Memory B cell (primary cell): ENCODE measurements around the gene PRDM5.

Experiments
- ATAC-seq: fragments of 150-1000 bp; cut with Tn5 transposase; 2 replicates; pipeline ENCODE4 v1.10.0; 2021; ENCODE audit warnings: low read depth, mild to moderate bottlenecking, moderate library complexity
- DNase-seq, 2 donors: peaks; one replicate each; pipeline ENCODE4 v3.0.0; 2022; ENCODE audit warnings: low spot score in 2 of 2
- H3K27ac Mint-ChIP-seq: one replicate; pipeline ENCODE4 v1.8.0; 2022; ENCODE audit warnings: mild to moderate bottlenecking, moderate library complexity, mixed read lengths
- H3K27me3 Mint-ChIP-seq: one replicate; pipeline ENCODE4 v1.8.0; 2022; ENCODE audit warnings: mixed read lengths
- H3K36me3 Mint-ChIP-seq: one replicate; pipeline ENCODE4 v1.8.0; 2022; ENCODE audit warnings: mild to moderate bottlenecking, mixed read lengths
- H3K4me1 Mint-ChIP-seq: one replicate; pipeline ENCODE4 v1.8.0; 2022; ENCODE audit warnings: mixed read lengths
- H3K4me3 Mint-ChIP-seq: one replicate; pipeline ENCODE4 v1.8.0; 2022; ENCODE audit warnings: mild to moderate bottlenecking, moderate library complexity, mixed read lengths
- H3K9me3 Mint-ChIP-seq: one replicate; pipeline ENCODE4 v1.8.0; 2022; ENCODE audit warnings: mixed read lengths

PRDM5 gene

GRCh38 chr4:120724656-120725055, 197.9 kb downstream of the PRDM5 start:
- no peaks in the 10 kb centered on the region for H3K9me3 Mint-ChIP-seq
- H3K27ac Mint-ChIP-seq = no peak overlapping the region
- no peaks in the 10 kb centered on the region for H3K4me1 Mint-ChIP-seq
- ATAC-seq = no peak
- H3K36me3 Mint-ChIP-seq = no peaks in the 10 kb centered on the region
- H3K27me3 Mint-ChIP-seq = no peaks in the 10 kb centered on the region
- H3K4me3 Mint-ChIP-seq = no peak overlapping the region
- no peak for DNase-seq

GRCh38 chr4:120723986-120724385, 198.5 kb downstream of the PRDM5 start:
- Mint-ChIP-seq H3K27me3 (no peaks in the 10 kb centered on the region), H3K36me3 (no peaks in the 10 kb centered on the region), H3K9me3 (no peaks in the 10 kb centered on the region), H3K27ac (no peak overlapping the region), H3K4me3 (no peak overlapping the region), H3K4me1 (no peaks in the 10 kb centered on the region)
- DNase-seq (no peak), ATAC-seq (no peak)

GRCh38 chr4:120723105-120723504, 199.4 kb downstream of the PRDM5 start:
- H3K27me3 Mint-ChIP-seq = no peaks in the 10 kb centered on the region
- DNase-seq = no peak
- ATAC-seq = no peak
- H3K36me3 Mint-ChIP-seq = no peaks in the 10 kb centered on the region
- no peaks in the 10 kb centered on the region for H3K4me1 Mint-ChIP-seq
- H3K9me3 Mint-ChIP-seq = no peaks in the 10 kb centered on the region
- H3K27ac Mint-ChIP-seq = no peak overlapping the region
- H3K4me3 Mint-ChIP-seq = no peak overlapping the region

GRCh38 chr4:120722655-120723054, 199.9 kb downstream of the PRDM5 start:
- no peak for ATAC-seq
- Mint-ChIP-seq H3K27me3 (no peaks in the 10 kb centered on the region), H3K36me3 (no peaks in the 10 kb centered on the region), H3K27ac (no peak overlapping the region), H3K4me3 (no peak overlapping the region), H3K9me3 (no peaks in the 10 kb centered on the region), H3K4me1 (no peaks in the 10 kb centered on the region)
- no peak for DNase-seq

GRCh38 chr4:120720354-120720934, 202.1 kb downstream of the PRDM5 start:
- H3K36me3 Mint-ChIP-seq = no peaks in the 10 kb centered on the region
- H3K27me3 Mint-ChIP-seq = no peaks in the 10 kb centered on the region
- H3K4me3 Mint-ChIP-seq = no peak overlapping the region
- no peak overlapping the region for H3K27ac Mint-ChIP-seq
- H3K4me1 Mint-ChIP-seq = no peaks in the 10 kb centered on the region
- ATAC-seq = no peak
- no peak for DNase-seq
- no peaks in the 10 kb centered on the region for H3K9me3 Mint-ChIP-seq

DNA sequence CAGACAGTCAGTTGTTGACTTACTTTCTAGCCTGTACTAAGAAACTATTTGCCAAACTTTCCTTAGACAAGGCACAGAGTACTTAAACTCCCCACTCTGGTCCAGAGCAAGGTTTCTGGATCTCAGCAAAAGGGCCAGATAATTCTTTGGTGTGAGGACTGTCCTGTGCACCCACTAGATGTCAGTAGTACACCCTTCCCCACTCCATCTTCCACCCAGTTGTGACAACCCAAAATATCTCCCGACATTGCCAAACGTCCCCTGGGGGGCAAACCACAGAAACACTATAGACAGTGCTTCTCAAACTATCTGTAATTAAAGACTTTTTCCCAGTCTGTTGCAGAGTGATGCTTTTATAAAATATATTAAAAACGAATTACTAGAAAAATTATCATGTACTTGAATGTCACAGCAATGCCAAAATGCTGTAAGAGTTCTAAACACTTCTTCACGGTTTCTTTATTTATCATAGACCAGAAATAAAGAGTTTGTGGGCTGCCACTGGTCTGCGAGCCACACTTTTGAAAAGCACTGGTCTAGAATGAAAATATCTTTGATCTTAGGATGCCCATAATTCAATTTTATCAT, 203.5 kb downstream of the PRDM5 start:
- Mint-ChIP-seq H3K4me1 (no peaks in the 10 kb centered on the region), H3K27me3 (no peaks in the 10 kb centered on the region), H3K4me3 (no peak overlapping the region), H3K36me3 (no peaks in the 10 kb centered on the region), H3K9me3 (no peaks in the 10 kb centered on the region), H3K27ac (no peak overlapping the region)
- DNase-seq (no peak), ATAC-seq (no peak)

GRCh38 chr4:120716346-120716745, 206.2 kb downstream of the PRDM5 start:
- Mint-ChIP-seq H3K27ac (no peak overlapping the region), H3K9me3 (peaks cover 2% of the 10 kb centered on the region)
- DNase-seq = no peak

DNA sequence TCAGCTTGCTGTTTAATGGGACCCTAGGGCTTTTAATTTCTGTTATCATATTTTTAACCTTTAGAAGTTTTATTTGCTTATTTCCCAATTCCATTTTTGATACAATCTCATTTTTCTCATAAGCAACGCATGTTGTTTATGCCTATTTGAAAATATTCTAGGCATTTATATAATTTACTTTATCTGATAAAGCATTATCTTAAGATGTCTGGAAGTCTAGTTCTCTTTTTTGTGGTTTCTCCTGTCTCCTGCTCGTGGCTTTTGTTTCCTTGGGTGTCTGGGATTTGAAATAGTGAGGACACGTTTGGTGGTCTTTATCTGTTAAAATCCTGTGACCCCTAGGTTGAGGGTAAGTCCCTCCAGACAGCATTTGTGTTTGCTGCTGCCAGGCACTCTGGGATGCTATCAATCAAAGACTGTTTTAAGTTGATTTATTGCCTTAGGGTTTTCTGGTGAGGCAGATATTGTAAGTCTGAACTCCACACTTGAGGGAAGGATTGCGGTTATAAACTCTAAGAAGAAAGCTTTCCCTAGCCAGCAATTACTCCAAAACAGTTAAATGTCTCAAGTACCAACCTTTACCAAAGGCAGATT, 208.0 kb downstream of the PRDM5 start:
- Mint-ChIP-seq H3K27me3 (no peaks in the 10 kb centered on the region), H3K4me1 (no peaks in the 10 kb centered on the region), H3K9me3 (peaks cover 5% of the 10 kb centered on the region), H3K27ac (no peak overlapping the region), H3K4me3 (no peak overlapping the region), H3K36me3 (no peaks in the 10 kb centered on the region)
- DNase-seq (no peak), ATAC-seq (no peak)

More at GRCh38 chr4:120716346-120716745, 206.2 kb downstream of the PRDM5 start:
- Mint-ChIP-seq H3K27me3 (no peaks in the 10 kb centered on the region), H3K4me3 (no peak overlapping the region), H3K36me3 (no peaks in the 10 kb centered on the region), H3K4me1 (no peaks in the 10 kb centered on the region)
- ATAC-seq = no peak

DNA sequence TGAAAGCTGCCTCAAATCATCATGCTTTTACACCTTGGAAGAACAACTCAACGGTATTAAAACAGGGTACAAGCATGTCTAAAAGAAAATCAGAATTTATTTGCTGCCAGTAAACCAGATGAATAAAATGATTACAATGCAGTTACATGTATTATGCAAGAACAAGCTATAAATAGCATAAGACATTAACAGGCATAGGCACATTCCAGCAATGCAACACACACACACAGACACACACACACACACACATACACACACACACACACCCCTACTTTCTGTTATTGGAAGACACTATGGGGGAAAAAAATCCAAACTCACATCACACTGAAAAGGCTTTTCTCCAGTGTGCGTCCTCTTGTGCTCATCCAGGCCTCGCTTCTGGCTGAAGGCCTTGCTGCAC, 212.5 kb downstream of the PRDM5 start:
- Mint-ChIP-seq H3K36me3 (no peaks in the 10 kb centered on the region), H3K9me3 (peaks cover 10% of the 10 kb centered on the region), H3K4me3 (no peak overlapping the region), H3K27me3 (no peaks in the 10 kb centered on the region), H3K4me1 (no peaks in the 10 kb centered on the region), H3K27ac (no peak overlapping the region)
- DNase-seq = no peak
- no peak for ATAC-seq

- H3K27ac Mint-ChIP-seq = no peak overlapping the region
- no peaks in the 10 kb centered on the region for H3K4me1 Mint-ChIP-seq
- H3K4me3 Mint-ChIP-seq = no peak overlapping the region
- peaks cover 1% of the 10 kb centered on the region for H3K27me3 Mint-ChIP-seq
- H3K36me3 Mint-ChIP-seq = no peaks in the 10 kb centered on the region
- peaks cover 8% of the 10 kb centered on the region for H3K9me3 Mint-ChIP-seq
- ATAC-seq (no peak), DNase-seq (no peak)
These were observed 218.0 kb downstream of the PRDM5 start for GRCh38 chr4:120704538-120704937.

- Mint-ChIP-seq H3K27me3 (peaks cover 1% of the 10 kb centered on the region), H3K9me3 (peaks cover 8% of the 10 kb centered on the region), H3K36me3 (no peaks in the 10 kb centered on the region), H3K27ac (no peak overlapping the region), H3K4me1 (no peaks in the 10 kb centered on the region), H3K4me3 (no peak overlapping the region)
- DNase-seq (no peak), ATAC-seq (no peak)
These were observed 218.6 kb downstream of the PRDM5 start for GRCh38 chr4:120703908-120704307.

- H3K27ac Mint-ChIP-seq = no peak overlapping the region
- no peaks in the 10 kb centered on the region for H3K36me3 Mint-ChIP-seq
- peaks cover 1% of the 10 kb centered on the region for H3K27me3 Mint-ChIP-seq
- no peak overlapping the region for H3K4me3 Mint-ChIP-seq
- H3K4me1 Mint-ChIP-seq = no peaks in the 10 kb centered on the region
- ATAC-seq (no peak), DNase-seq (no peak)
- no peaks in the 10 kb centered on the region for H3K9me3 Mint-ChIP-seq
These were observed 223.2 kb downstream of the PRDM5 start for GRCh38 chr4:120699354-120699753.

DNA sequence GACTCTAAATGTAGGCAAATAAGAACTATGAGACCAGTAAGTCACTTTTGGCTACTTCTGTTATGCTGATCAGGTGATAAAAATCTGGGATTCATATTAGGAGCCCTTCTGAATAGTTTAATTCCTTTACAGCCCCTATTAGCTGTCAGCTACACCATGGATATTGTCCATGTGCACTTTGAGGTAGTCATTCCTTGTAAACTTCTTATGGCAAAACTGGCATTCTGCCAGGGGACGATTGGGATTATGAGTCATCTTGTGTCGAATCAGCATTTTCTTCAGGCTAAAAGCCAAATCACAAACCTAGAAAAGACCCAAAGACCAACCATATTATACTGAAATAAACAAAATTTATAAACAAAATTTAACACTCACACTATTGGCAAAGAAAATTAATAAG, 227.6 kb downstream of the PRDM5 start:
- no peak overlapping the region for H3K27ac Mint-ChIP-seq
- no peak for DNase-seq
- no peak for ATAC-seq
- no peaks in the 10 kb centered on the region for H3K27me3 Mint-ChIP-seq
- no peaks in the 10 kb centered on the region for H3K9me3 Mint-ChIP-seq
- H3K4me3 Mint-ChIP-seq = no peak overlapping the region
- H3K4me1 Mint-ChIP-seq = no peaks in the 10 kb centered on the region
- H3K36me3 Mint-ChIP-seq = no peaks in the 10 kb centered on the region

GRCh38 chr4:120693816-120694215, 228.7 kb downstream of the PRDM5 start:
- H3K4me3 Mint-ChIP-seq = no peak overlapping the region
- no peak for DNase-seq
- no peaks in the 10 kb centered on the region for H3K27me3 Mint-ChIP-seq
- ATAC-seq = no peak
- H3K4me1 Mint-ChIP-seq = no peaks in the 10 kb centered on the region
- no peak overlapping the region for H3K27ac Mint-ChIP-seq
- H3K36me3 Mint-ChIP-seq = no peaks in the 10 kb centered on the region
- peaks cover 1% of the 10 kb centered on the region for H3K9me3 Mint-ChIP-seq

DNA sequence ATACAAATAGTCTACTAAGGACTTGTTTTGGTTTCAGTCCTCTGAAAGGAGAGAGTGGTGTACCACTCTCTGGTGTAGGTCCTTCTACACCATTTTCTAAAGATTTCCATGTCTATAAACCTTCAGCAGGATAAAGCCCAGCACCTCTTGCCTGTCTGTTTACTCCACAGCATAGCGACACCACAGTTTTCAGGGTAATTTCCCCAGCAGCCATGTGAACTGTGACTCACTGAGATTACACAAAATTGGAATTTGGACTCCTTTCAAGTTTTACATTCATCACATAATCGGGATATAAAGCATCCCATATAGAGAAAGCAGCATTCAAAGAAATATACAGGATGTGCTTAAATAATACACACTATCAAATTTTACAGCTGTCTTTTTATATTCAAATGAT, 229.6 kb downstream of the PRDM5 start:
- Mint-ChIP-seq H3K27me3 (no peaks in the 10 kb centered on the region), H3K36me3 (no peaks in the 10 kb centered on the region), H3K9me3 (peaks cover 4% of the 10 kb centered on the region), H3K4me1 (no peaks in the 10 kb centered on the region), H3K4me3 (no peak overlapping the region), H3K27ac (no peak overlapping the region)
- ATAC-seq = no peak
- DNase-seq = no peak
